Ishikawa (cell line): ENCODE results near the gene GRK1.

Experiments
- CEBPB ChIP-seq: IDR thresholded peaks from 2 replicates; pipeline ENCODE4 v1.6.1; 2012
- CREB1 ChIP-seq: IDR thresholded peaks from 2 replicates; pipeline ENCODE4 v1.6.1; 2012; ENCODE audit warnings: low read depth
- EGR1 ChIP-seq: IDR thresholded peaks from 2 replicates; pipeline ENCODE4 v1.6.1; 2012
- EP300 ChIP-seq: IDR thresholded peaks from 2 replicates; pipeline ENCODE4 v1.6.1; 2012; ENCODE audit warnings: borderline replicate concordance
- FOXM1 ChIP-seq: IDR thresholded peaks from 2 replicates; pipeline ENCODE4 v1.6.1; 2012; ENCODE audit warnings: low read depth, borderline replicate concordance
- MAX ChIP-seq: IDR thresholded peaks from 2 replicates; pipeline ENCODE4 v1.6.1; 2012
- NFIC ChIP-seq: IDR thresholded peaks from 2 replicates; pipeline ENCODE4 v1.6.1; 2012
- RAD21 ChIP-seq: IDR thresholded peaks from 2 replicates; pipeline ENCODE4 v1.6.1; 2012; ENCODE audit warnings: low read depth
- REST ChIP-seq: IDR thresholded peaks from 2 replicates; pipeline ENCODE4 v1.6.1; 2012; ENCODE audit warnings: low read depth, mild to moderate bottlenecking
- TAF1 ChIP-seq: IDR thresholded peaks from 2 replicates; pipeline ENCODE4 v1.6.1; 2012; ENCODE audit warnings: low read depth, mild to moderate bottlenecking
- TCF12 ChIP-seq: IDR thresholded peaks from 2 replicates; pipeline ENCODE4 v1.6.1; 2012; ENCODE audit warnings: low read depth
- TEAD4 ChIP-seq: IDR thresholded peaks from 2 replicates; pipeline ENCODE4 v1.6.1; 2012
- USF1 ChIP-seq: IDR thresholded peaks from 2 replicates; pipeline ENCODE4 v1.6.1; 2012
- YY1 ChIP-seq: IDR thresholded peaks from 2 replicates; pipeline ENCODE4 v1.6.1; 2012; ENCODE audit warnings: low read depth
- ZBTB7A ChIP-seq: IDR thresholded peaks from 2 replicates; pipeline ENCODE4 v1.6.1; 2012; ENCODE audit warnings: low read depth

GRK1 gene

GRCh38 chr13:113745059-113745458 is 78.0 kb downstream of the GRK1 start:
- TF ChIP-seq CREB1 (no peak), EGR1 (no peak), EP300 (no peak), REST (no peak), NFIC (no peak), RAD21 (no peak), MAX (no peak), YY1 (no peak), TCF12 (no peak), FOXM1 (no peak), TEAD4 (no peak), ZBTB7A (no peak), CEBPB (no peak), TAF1 (no peak), USF1 (no peak)

GRCh38 chr13:113746143-113746525 is 79.1 kb downstream of the GRK1 start:
- no peak for TF ChIP-seq TEAD4
- TF ChIP-seq YY1 = no peak
- TF ChIP-seq MAX = no peak
- no peak for TF ChIP-seq NFIC
- no peak for TF ChIP-seq EP300
- no peak for TF ChIP-seq CEBPB
- no peak for TF ChIP-seq RAD21
- TF ChIP-seq TCF12 = no peak
- TF ChIP-seq USF1 = no peak

GRCh38 chr13:113746671-113747070 is 79.7 kb downstream of the GRK1 start:
- TF ChIP-seq MAX (no peak), NFIC (no peak)

- TF ChIP-seq YY1 (no peak), TEAD4 (no peak), RAD21 (no peak), REST (no peak), TCF12 (no peak), EP300 (no peak), USF1 (no peak), TAF1 (no peak), CREB1 (no peak), CEBPB (no peak), FOXM1 (no peak), MAX (no peak), EGR1 (no peak), ZBTB7A (no peak), NFIC (no peak)
Measured at GRCh38 chr13:113747291-113747833, 80.3 kb downstream of the GRK1 start.

GRCh38 chr13:113748101-113748861 is 81.3 kb downstream of the GRK1 start:
- no peak for TF ChIP-seq TCF12
- TF ChIP-seq TEAD4 = no peak
- TF ChIP-seq EGR1 = no peak
- TF ChIP-seq TAF1 = no peak
- no peak for TF ChIP-seq USF1
- TF ChIP-seq CREB1 = no peak
- no peak for TF ChIP-seq ZBTB7A
- no peak for TF ChIP-seq RAD21
- no peak for TF ChIP-seq MAX
- TF ChIP-seq CEBPB = no peak
- no peak for TF ChIP-seq YY1
- no peak for TF ChIP-seq NFIC
- TF ChIP-seq FOXM1 = no peak
- TF ChIP-seq EP300 = no peak
- no peak for TF ChIP-seq REST
